Stimulated activated CD8-positive, alpha-beta memory T cell treated with anti-CD3 and anti-CD28 coated beads, Interleukin-12 subunit alpha, Interleukin-12 subunit beta, amount 100 ng/mL, for 1 hour (primary cell): ENCODE results near the gene INSYN2B.

Experiments
- DNase-seq: peaks from one replicate; pipeline ENCODE4 v3.0.0-alpha.2; 2020; ENCODE audit warnings: low read depth

Gene INSYN2B

DNA sequence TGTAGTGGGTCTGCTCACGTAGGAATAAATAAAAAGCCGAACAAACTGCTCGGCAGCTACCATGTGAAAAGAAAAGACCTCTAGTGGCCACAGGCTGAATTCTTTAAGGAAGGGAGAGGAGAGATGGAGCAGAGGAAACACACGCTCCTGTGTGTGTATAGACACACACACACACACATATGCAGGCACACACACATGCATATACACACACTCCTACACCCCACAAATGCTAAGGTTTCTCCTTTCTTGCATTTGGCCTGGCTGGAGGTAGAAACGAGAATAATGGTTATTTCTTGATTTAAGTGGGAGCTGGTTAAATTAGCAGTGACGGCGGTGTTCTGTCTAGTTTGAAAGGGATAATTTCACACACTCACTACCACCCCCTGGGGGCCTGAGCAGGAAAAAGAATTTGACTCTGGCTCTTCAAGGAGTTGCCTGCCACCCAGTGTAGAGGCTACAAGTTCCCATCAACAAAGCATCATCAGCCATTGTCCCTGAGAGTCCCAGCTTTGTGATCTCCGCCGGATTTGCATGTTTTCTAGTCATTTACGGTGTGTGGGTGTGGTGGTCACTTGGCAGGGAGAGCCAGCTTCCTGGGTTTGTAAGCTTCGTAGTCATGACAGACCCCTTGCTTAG, at the start of gene INSYN2B:
Gene INSYN2B (minus strand): TSS at position 78 of the 636 bp plus-strand sequence. CDS start 96,597 bp downstream, outside the sequence.
- no peak for DNase-seq

DNA sequence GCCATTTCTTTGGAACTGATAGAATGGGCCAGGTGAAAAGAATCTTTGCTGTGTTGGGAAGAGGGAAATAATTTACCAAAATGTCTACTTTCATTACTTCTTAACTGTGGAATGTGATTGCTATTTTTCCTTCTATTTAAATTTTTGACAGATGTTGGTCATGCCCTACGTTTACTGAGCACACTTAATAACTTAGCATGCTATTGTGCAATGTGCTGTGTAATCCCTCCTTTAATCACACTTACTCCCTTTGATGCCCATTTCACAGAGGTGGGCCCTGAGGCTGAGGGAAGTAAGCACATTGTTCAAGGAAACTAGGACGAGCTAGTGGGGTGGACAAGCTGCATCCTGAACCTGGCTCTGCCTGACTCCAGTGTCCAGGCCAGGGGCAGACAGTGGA, 47.8 kb upstream of the INSYN2B start:
- no peak for DNase-seq

DNA sequence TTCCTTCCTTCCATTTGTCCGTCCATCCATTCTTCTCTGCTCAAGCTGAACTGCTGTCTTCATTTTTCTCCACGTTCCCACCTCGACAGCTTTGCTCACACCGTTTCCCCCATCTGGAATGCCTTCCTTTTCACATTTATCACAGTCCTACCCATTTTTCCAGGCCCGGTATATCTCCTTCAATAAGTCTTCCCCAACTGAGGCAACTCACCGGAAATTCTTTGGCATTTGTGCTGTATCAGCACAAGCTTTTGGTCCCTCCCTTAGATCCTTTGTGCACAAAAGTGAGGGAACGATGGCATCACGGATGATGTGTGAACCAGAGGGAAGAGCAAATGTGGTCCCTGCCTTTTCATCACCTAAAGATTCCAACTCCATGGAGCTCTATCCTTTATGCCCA, 45.6 kb upstream of the INSYN2B start:
- no peak for DNase-seq

DNA sequence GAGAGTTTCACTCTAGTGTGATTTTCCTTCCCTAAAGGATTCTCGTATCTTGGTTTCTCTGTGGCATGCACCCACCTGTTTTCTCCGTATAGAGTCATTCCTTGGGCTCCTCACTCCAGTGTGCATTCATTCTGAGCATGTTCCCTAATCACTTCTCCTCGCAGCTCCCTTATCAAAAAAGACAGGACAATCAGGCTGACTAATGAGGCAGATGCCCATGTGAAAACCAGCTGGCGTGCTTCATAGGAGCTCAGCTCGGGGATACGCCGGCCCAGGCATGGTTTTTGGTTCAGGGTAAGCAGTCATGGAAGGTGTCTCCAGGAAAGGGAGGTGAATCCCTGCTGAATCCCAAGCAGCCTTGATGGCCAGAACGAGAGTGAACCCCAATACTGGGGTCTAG, 41.2 kb upstream of the INSYN2B start:
- no peak for DNase-seq

DNA sequence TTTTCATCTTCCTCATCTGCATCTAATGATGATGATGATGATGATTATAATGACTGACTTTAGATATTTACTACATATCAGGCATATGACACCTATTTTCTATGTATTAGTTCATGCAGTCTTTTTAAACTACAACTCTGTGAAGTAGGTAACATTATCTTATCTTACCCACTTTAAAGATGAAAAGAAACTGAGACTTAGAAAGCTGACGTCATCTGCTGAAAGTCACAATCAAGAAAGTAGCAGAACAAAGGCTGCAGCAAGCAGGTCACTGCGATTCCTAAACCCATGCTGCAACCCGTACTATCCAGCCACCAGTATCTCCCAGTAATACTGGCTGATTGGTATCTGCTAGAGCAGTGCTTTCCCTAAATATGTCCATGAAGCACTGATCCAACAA, 40.1 kb upstream of the INSYN2B start:
- no peak for DNase-seq

DNA sequence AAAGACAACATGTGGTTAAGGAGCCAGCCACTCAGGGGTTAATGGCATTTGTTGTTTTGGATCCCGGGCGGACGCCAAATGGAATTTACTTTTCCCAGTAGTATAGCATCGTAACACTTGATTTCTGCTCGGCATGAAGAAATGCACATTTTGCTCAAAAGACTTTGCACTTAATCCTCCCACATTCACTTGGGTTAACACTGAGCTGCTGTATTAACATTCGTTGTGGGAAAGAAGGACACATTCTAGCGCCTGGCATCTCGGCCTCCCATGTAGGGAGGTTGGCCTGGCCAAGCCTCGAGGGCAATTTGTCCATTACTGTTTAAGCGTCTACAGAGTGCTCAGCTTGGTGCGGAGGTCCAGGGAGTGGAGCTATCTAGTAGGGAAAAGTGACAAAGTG, 32.3 kb upstream of the INSYN2B start:
- no peak for DNase-seq

DNA sequence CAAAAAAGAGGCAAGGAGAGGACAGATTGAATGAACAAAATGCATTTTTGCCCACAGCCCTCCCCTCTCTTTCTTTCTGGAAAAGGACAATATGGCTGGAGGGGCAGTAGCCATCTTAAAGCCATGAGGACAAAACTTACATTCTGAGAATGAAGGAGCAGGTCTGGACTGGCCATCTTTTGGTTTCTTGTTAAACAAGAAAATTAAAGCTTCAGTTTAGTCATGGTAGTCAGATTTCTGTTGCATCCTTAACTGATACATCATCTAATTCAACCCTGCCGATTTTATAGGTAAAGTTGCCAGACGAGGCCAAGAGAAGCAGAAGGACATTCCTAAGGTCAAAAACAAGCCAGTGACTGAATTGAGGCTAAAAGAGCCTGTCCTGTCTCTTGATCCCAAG, 31.5 kb upstream of the INSYN2B start:
- no peak for DNase-seq

DNA sequence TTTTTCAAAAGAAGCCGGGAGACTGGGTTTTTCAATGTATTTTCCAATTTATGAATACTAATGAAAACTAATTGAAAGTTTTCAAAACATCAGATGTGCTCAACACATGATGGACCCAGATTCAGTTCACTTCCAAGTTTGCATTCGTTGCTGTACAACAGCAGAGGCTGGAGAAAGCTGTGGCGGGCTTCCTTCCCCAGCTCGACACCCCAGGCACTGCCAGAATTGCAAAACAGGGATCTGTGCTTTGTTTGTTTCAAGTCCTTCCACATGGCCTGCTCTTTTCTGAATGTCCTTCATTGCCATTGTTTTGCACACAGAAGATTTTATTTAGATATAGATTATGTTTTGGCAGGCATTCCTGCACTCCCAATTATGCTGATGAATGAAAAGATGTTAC, 30.3 kb upstream of the INSYN2B start:
- DNase-seq: no peak

DNA sequence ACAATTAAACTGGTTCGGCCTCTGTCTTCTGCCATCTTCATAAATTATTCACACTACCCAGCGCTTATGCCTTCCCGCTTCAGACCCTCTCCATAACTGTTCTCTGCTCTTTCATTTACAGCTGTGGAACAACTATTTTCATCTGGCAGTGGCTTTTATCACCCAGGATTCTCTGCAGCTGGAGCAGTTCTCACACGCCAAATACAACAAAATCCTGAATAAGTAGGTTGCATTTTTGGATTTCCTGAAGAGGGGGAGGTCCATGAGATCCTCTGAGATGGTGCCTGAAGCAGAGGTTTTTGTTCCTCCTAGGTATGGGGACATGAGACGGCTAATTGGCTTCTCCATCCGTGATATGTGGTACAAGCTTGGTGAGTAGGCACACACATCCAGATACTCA, 28.1 kb upstream of the INSYN2B start:
- DNase-seq: no peak

DNA sequence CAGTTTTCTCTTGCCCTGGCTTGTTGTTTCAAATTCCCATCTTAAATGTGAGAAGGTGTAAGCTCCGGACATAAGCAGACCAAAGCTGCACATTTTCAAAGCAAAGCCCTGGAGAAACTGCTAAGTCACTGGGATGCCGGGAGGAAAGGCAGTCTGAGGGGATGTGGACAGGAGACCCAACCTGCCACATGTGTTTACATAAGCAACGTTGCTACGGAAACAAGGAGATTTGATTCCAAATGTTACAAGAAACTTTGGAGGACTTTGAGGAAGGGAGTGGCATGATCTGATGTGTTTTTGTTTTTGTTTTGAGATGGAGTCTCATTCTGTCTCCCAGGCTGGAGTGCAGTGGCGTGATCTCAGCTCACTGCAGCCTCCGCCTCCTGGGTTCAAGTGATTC, 25.7 kb upstream of the INSYN2B start:
- no peak for DNase-seq

DNA sequence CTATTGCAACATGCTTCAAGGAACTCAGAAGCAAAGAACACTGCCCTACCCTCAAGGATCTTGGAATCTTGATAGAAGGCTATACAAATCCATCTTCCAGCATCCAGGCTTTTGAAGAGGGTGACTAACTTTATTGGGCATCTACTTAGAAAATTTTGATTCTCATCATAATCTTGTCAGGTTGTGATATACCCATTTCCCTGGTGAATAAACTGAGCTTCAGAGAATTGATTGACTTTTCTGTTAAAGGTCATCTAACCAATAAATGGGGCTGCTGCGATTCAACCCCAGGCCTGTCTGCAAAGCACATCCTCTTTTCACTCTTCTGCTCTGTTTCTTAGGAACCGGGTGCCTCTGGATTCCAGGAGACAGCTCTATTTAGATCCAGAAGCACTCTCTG, 19.9 kb upstream of the INSYN2B start:
- DNase-seq: no peak

DNA sequence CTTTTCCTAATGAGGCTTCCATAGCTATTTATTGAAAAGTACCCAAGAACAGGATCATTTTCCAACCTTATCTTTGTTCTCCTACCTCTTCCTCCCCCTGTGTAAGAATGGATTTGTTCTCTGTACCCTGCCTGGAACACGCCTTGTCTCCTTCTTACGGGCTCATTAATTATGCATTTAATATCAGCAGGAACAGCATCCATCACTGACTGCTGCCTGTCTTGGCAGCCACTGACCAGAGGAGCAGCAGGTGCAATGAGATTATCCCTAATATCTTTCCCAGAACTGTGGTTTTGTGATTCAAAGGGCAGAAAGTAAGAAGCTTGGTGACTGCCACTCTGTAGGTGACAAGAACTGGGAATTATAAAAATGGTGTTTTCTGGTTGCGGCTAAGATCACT, 19.3 kb upstream of the INSYN2B start:
- no peak for DNase-seq

DNA sequence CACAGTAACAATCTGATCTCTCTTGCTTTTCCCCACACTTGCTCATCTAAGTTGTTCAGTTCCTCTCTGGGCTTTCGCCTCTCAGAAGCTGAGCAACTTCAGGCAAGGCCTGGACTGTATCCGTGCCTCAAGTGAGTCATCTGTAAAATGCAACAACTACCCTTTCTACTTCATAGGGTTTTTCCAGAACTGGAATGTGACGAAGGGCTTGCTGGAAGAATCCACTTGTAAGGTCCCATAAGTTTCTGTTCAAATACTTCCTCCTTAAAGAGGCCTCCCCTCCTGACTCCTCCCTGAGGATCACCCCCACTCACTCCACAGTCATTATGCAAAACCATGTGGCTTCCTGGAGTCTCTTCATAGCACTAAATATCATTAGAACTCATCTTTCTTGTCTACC, 17.5 kb upstream of the INSYN2B start:
- DNase-seq: no peak

DNA sequence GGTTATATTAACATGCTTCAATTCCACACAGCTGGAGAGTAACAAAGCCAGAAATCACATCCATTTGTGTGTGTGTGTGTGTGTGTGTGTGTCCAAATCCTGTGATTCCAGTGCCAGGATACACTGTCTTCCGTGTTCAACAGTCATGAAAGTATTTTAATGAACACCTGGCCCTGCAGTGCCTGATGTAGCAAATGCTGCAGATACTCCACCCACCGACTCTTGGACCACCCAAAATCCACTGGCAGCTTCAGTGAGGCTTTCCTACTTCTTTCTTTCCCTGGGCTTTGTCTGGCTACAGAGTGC, 13.1 kb upstream of the INSYN2B start:
- DNase-seq: no peak

DNA sequence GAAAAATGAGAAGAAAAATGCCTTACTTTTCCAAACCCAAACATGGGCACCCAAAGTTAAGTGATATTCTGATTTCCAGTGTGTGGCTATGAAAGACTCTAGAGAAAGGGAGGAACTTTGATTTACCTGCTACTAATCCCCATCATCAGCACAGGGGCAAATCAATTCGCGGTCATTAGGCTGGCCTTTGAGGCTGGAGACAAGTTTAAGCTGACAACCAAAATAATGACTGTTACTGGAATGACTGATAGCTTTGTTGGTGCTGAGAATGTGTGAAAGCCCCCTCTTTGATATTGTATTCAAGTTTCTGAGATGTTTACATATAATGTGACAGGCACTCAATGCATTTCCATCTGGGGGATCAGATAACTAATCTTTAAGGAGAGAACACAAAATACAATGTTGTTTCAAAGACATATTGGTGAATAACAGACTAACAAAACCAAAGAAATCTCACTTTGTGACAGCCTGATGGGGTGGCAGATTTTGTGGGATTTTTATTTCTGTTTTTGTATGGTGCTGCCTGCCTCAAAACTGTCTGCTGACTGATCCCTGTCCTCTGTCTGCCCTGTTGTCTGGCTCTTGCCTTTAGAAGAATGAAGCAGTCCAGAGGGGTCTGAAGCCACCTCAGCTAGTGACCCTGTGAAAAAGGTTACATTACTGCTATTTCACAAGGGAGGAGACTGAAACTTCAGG, 12.6 kb upstream of the INSYN2B start:
- DNase-seq: no peak

DNA sequence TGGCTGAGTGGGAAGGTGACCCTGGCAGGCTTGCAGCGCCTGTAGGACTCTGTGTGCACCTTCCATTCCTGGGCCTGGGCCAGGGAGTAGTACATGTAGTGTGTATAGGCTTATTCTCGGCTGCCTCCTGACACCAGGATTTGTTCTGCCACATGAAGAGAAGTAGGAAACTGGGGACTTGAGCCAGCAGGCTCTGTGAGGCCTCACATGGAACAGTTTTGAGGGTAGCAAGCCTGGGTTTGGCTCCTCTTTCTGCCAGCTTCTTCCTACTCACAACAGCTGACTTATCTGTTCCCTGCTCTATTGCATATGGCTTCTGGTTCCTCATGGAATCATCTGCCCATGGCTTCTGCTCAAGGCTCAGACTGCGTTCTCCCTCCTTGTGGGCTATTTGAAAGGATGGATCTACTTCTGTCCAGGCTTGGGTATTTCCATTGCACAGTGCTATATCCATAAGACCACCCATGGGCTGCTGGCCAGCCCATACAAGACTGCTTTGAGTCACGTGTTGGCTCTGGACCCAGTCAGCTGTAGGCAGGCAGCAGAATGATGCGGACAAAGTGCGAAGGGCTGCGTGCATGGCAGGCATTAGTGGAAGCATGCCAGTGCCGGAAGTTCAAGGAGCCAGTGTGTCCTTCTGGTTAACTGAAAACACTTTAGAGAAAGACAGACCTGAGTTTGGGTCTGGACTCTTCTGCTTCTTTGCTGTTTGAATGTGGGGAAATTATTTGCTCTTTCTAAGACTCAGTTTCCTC, 11.0 kb upstream of the INSYN2B start:
- no peak for DNase-seq

DNA sequence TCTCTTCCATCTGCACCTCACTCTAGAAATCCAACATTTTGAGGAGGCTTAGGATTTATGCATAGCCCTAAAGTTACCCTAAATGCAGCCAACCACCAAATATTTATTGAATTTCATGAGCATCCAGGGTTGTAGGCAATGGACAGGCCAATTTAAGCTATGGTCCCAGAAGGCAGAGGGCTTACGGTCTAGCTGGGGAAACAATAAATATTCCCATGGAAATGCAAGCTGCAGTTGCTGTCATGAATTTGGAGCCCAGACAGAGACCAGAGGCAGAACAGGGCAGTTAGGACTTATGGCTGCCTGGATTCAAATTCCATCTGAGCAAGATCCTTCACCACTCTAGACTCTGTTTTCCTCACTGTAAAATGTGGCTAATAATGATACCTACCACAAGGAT, 9.1 kb upstream of the INSYN2B start:
- DNase-seq: no peak

DNA sequence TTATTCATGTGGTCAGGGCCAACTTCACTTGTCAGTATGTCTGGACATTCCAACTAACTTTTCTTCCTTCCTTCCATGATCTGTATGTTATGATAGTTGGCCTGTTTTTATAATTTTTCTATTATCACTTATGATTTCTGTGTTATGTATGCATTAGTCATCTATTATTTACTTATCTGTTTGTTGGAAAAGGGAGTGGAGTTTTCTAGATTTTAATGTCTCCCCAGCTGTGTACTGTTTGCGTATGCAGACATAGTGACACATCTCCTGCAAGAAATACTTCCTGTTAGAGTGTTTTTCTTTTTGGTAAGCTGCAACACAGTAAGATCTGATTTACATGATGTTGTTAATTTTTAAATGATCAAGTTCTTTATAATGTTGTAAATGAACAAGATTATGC, 8.7 kb upstream of the INSYN2B start:
- no peak for DNase-seq

DNA sequence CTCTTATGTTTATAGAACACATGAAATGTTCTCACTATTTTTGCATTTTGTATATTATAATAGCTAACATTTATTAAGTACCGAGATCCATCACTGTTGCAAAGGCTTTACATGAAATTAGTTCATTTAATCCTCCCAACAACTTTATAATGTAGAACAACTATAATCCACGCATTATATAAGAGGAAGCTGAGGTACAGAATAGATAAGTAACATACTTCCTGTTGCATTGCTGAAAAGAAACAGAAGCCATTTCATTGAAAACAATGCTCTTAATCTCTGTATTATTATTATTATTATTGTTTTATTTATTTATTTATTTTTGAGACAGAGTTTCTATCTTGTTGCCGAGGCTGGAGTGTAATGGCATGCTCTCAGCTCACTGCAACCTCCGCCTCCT, 7.9 kb upstream of the INSYN2B start:
- DNase-seq: no peak

DNA sequence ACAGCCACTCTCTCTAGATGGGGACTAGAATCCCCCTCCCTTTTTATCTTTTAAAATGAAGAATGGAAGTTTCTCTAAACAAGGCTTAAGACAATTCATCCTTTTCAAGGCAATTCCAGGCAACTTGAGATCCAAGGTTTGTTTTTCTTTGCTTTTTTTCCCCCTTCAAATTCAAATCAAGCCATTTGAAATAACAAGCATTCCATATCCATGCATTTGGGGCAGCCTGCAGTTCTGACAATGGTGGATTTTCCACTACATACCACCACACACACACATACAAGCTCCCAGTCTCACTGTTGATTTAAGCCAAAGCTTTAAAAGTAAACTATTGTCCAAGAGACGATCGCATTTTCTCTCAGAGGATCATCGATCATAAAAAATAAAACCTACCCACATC, 424 bp downstream of the INSYN2B start:
- DNase-seq: no peak

DNA sequence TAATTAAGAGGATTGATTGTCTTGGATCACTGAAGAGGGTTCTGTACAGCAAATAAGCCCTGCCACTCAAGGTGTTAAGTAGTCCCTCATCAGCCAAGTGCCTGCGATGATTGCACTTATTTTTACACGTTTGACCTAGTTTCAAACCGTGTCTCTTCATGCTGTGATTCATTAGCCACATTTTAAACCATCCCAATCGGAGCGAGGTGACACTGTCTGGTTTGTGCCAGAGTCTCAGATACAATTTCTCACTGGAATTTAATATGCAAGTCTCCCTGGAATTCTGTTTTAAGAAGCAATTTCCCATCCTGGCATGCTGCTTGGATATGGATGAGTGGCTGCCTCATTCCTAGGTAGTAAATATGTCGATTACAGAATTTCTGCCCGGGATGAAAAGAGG, 1.6 kb downstream of the INSYN2B start:
- DNase-seq: no peak

DNA sequence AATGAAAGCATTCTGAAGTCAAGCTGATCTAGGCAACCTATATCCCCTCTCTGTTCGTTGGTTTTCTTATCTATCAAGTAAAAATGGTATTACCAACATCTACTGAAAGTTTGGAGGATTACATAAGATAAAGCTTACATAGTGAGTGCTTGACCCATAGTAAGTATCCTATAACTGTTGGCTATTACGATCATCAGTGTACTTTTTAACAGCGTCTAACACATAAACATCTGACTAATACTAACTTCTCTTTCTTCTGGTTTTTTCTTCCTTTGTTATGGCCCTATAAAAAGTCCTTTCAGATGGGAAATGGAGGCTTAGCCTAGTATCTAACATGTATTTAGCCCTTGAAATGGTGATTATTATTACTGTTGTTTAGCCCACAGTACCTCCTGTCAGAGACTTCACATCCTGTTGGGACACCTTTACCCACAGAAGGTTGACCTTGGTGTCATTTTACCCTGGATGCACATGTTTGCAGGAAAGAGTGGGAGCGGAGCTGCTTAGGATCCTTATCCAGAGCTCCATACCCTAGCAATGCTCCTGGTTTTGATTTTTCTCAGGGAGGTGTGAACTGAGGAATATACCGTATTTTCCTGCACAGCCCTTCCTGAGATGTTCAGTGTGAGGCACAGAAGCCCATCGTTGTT, 6.0 kb downstream of the INSYN2B start:
- DNase-seq: no peak

DNA sequence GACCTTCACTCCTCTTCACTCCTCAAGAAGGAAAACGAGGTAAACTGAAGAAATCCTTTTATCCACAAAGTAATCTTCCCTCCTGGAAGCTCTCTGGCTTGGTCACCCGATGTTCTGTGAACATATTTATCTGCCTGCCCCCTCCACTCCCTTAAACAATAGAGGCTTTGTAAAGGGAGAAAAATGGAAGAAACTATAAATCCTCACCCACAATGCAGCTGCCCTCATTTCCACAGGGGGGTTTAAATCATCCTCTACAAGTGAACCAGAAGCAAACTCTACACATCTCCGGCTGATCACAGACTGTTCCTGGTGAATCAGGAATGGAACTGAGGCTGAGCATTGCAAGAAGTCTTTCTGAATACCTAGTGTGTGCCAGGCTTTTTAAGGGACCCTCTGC, 7.2 kb downstream of the INSYN2B start:
- DNase-seq: no peak
